Calu3 (cell line): ENCODE data around the gene EGFR. TPM values are rescaled to one million over a fixed set of nuclear protein-coding genes. Genes with fewer than 3 reads are reported as not detected.

Source experiments
- BruUV-seq: library from RNA; stranded (reverse); fragments of 400-500 nt; replicated peaks from 2 replicates; lab custom pipeline; 2021; lab: Mats Ljungman, UMichigan
- CTCF ChIA-PET: fragments of 300-600 bp; sonication (Branson Sonifier 250); formaldehyde crosslinking; loops from one replicate; lab custom pipeline; 2022; ENCODE audit warnings: antibody characterized with exemption; lab: Charles Lee
- DNase-seq: peaks from one replicate; pipeline ENCODE4 v3.0.0; 2022
- H3K27ac Mint-ChIP-seq: one replicate; pipeline ENCODE4 v1.8.0; 2022; ENCODE audit warnings: mixed read lengths; ENCODE audit not compliant: unreplicated experiment
- H3K27me3 Mint-ChIP-seq: one replicate; pipeline ENCODE4 v1.8.0; 2022; ENCODE audit warnings: mixed read lengths; ENCODE audit not compliant: unreplicated experiment
- H3K36me3 Mint-ChIP-seq: one replicate; pipeline ENCODE4 v1.8.0; 2022; ENCODE audit warnings: mild to moderate bottlenecking, moderate library complexity, mixed read lengths; ENCODE audit not compliant: insufficient read depth, unreplicated experiment
- H3K4me1 Mint-ChIP-seq: one replicate; pipeline ENCODE4 v1.8.0; 2022; ENCODE audit warnings: mild to moderate bottlenecking, low read depth, mixed read lengths; ENCODE audit not compliant: unreplicated experiment
- H3K4me3 Mint-ChIP-seq: one replicate; pipeline ENCODE4 v1.8.0; 2022; ENCODE audit warnings: mild to moderate bottlenecking, low read depth, moderate library complexity, mixed read lengths; ENCODE audit not compliant: unreplicated experiment
- H3K9me3 Mint-ChIP-seq: one replicate; pipeline ENCODE4 v1.8.0; 2022; ENCODE audit warnings: low read depth, mixed read lengths; ENCODE audit not compliant: unreplicated experiment
- intact Hi-C: fragments of 100-400 bp; cut with micrococcal nuclease; formaldehyde crosslinking; loops from one replicate; pipeline ENCODE4 v1.10.0; 2022; ENCODE audit not compliant: unreplicated experiment
- total RNA-seq: library from RNA; stranded (reverse); gene quantifications from 2 replicates; pipeline ENCODE4 v1.2.3, GENCODE V29; 2022
- TF ChIP-seq, protein P1 (sequence below): fragments of 200-600 bp; IDR thresholded peaks from one replicate; pipeline ENCODE4 v1.8.0; 2022; ENCODE audit warnings: antibody characterized with exemption; ENCODE audit not compliant: unreplicated experiment

The EGFR gene
- total RNA-seq, 1 experiment from 2014 or later: 87.4 TPM

DNA sequence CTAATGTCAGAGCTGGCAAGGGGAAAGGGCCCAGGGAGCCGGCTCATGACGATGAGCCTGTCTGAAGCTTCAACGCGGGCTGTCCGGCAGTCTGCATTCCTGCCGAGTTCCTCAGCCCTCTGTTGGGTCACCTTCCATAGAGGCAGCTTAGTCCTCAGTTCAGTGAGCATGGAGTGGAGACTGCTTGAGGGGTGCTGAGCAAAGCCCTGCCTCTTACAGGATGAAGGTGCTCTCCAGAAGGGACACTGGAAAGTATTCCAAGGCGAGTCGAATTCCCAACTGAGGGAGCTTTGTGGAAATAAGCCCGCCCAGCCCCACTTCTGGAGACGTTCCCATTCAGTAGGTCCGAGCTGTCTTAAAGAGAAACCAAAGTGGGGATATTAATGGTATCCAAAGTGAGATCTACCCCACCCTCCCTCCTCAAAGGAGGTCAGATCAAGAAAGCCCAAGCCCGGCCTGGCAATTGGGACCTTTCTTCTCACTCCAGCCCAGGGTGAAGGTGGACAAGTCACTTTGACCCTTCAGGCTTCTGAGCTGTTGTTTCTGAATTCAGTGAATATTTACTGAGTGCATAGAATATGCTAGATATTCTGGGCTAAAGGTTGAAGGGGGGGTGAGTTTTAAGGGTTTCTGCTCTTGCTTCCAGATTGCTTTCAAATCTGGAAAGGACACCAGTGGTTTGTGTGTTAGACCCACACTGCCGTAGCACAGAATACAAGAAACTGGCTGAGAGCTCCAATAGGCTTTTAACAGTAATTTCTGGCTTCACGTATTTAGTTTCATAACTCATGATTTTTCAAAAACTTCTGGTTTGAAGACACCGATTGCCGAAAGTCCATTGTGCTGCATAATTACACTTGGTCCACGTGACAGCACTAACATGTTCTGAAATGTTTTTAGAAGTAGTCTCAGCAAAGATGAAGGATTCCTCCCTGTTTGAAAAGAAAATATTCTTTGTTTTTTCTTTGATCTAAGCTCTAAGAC, 3.5 kb downstream of the EGFR start:
- intact Hi-C loops: loop anchor here (5.0 to 10.0 kb wide), 2 partner anchors 90 to 233 kb away; no protein-coding TSS in a partner anchor
- Mint-ChIP-seq H3K27ac (peak overlapping the region; percentile 84), H3K4me1 (peaks cover 68% of the 10 kb centered on the region), H3K36me3 (peaks cover 61% of the 10 kb centered on the region), H3K4me3 (peak overlapping the region; percentile 84), H3K27me3 (no peaks in the 10 kb centered on the region), H3K9me3 (no peaks in the 10 kb centered on the region)
- no peak for DNase-seq
- CTCF ChIA-PET: interaction anchor here (0.6 to 1.2 kb wide), 2 partner anchors 147 to 233 kb away, joined by 3 read pairs; no protein-coding TSS in a partner anchor
- no TSS peak for BruUV-seq
- TF ChIP-seq, protein P1, sequence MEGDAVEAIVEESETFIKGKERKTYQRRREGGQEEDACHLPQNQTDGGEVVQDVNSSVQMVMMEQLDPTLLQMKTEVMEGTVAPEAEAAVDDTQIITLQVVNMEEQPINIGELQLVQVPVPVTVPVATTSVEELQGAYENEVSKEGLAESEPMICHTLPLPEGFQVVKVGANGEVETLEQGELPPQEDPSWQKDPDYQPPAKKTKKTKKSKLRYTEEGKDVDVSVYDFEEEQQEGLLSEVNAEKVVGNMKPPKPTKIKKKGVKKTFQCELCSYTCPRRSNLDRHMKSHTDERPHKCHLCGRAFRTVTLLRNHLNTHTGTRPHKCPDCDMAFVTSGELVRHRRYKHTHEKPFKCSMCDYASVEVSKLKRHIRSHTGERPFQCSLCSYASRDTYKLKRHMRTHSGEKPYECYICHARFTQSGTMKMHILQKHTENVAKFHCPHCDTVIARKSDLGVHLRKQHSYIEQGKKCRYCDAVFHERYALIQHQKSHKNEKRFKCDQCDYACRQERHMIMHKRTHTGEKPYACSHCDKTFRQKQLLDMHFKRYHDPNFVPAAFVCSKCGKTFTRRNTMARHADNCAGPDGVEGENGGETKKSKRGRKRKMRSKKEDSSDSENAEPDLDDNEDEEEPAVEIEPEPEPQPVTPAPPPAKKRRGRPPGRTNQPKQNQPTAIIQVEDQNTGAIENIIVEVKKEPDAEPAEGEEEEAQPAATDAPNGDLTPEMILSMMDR: no peak

DNA sequence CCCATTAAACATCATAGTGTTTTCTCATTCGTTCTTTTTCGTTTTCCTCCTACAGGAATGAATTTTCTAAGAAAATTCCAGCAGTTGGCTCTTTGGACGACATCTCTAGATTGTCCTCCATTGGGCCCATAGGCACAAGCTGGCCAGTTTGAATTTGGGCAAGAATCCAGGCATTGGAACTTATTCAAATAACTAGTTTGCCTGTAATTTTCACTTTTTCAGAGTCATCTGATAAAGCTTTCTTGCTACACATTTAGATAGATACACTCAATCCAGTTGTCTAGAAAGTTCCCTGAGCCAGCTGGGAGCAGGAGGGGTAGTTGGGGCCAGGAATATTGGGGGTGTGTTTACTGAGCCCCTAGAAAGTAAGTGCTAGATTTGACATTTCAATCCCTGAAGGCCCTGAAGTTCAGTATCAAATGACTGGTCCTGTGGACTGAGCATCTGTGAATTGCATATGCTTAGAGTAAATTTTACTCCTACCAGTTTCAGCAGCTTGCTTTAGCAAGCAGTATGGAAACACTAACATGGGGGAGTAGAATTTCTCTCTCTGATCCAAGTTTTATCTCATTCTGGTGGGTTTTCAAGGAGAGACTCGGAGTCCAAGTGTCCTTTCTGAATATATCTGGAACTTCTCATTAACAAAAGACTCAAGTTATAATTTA, 5.2 kb downstream of the EGFR start:
- Mint-ChIP-seq H3K4me3 (no peak overlapping the region), H3K4me1 (peaks cover 71% of the 10 kb centered on the region)

DNA sequence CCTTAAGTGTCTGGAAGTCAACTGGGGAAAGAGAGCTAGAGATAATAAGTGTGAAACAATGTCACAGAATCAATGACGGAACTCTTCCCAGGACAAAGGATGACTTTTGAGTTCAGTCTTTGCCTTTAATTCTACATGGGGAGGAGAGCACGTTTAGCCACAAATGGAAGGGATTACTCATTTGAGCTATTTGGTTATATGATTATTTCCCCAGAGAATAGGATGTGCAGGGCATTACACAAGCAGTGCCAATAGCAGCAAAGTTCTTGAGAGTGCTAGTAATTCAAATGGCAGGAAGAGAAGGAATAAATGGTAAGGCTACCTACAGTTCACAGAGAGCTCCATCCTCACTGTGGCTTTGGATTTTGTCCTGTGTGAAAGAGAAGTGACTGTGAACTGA, 6.0 kb downstream of the EGFR start:
- Mint-ChIP-seq H3K27ac (peak overlapping the region; percentile 7), H3K36me3 (peaks cover 39% of the 10 kb centered on the region), H3K4me3 (no peak overlapping the region), H3K27me3 (no peaks in the 10 kb centered on the region), H3K4me1 (peaks cover 79% of the 10 kb centered on the region), H3K9me3 (no peaks in the 10 kb centered on the region)
- intact Hi-C loops: loop anchor here (5.0 to 10.0 kb wide), 3 partner anchors 92 to 230 kb away; no protein-coding TSS in a partner anchor
- DNase-seq: no peak
- CTCF ChIA-PET: interaction anchor here (1.1 kb wide), 1 partner anchor 62 kb away, joined by 9 read pairs; no protein-coding TSS in a partner anchor
- BruUV-seq: no TSS peak
- TF ChIP-seq, protein P1: no peak

More for the DNA sequence above, 5.2 kb downstream of the EGFR start:
- intact Hi-C loops: loop anchor here (5.0 to 10.0 kb wide), 2 partner anchors 92 to 231 kb away; no protein-coding TSS in a partner anchor
- CTCF ChIA-PET: interaction anchor here (1.1 kb wide), 1 partner anchor 63 kb away, joined by 9 read pairs; no protein-coding TSS in a partner anchor
- H3K36me3 Mint-ChIP-seq: peaks cover 47% of the 10 kb centered on the region
- H3K9me3 Mint-ChIP-seq: no peaks in the 10 kb centered on the region
- H3K27ac Mint-ChIP-seq: no peak overlapping the region
- no peaks in the 10 kb centered on the region for H3K27me3 Mint-ChIP-seq
- no peak for DNase-seq
- no TSS peak for BruUV-seq
- TF ChIP-seq, protein P1: no peak

DNA sequence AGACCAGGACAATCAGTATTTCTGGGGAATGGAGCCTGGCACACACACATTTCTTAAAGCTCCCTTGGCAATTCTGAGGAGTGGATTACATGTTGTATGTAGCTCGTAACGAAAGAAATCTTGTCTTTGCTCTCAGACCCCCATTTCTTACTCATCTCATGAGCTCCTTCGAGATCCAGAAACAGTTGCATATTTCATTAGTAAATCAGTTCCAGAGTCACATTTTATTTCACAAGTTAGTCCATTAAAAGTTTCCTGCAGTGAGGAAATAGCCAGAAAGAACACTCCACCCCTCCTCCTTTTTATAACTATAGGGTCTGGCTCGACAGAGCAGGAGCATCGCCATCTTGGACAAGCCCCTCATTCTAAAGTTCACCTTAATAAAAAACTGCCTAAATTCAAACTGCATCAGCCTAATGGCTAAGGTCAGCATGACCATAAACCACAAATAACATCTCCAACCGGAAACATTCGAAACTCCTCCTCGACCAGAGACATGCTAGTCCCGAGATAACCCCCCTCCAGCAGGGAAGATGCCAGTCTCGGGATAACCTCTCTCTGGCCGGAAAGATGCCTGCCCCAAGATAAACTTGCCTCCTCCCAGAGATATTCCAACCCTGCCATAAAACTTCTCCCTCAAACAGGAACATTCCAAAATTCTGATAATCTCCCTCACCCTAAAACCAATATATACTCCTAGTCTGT, 7.4 kb downstream of the EGFR start:
- Mint-ChIP-seq H3K36me3 (peaks cover 29% of the 10 kb centered on the region), H3K9me3 (no peaks in the 10 kb centered on the region), H3K4me3 (no peak overlapping the region), H3K27ac (peak overlapping the region; percentile 80), H3K27me3 (no peaks in the 10 kb centered on the region), H3K4me1 (peaks cover 84% of the 10 kb centered on the region)
- TF ChIP-seq, protein P1: no peak
- intact Hi-C loops: loop anchor here (5.0 to 10.0 kb wide), 2 partner anchors 149 to 229 kb away; no protein-coding TSS in a partner anchor
- DNase-seq: no peak
- CTCF ChIA-PET: no interaction called here
- BruUV-seq: no TSS peak
